Measurements from ENCODE around the gene LAD1.

DNA sequence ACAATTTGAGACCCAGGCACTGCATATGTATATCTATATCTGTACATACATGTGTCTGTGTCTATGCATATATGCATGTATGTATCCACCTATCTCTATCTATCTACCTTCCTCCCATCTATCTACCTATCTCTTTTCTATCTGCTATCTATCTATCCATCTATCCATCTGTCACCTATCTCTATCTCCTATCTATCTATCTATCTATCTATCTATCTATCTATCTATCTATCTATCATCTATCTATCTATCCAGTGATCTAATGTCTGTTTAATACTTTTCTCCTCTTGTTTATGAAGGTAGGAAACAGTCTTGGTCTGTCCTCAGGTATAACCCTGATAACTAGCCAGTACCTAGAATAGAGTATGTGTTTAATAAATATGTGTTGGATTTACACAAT lies 47.5 kb downstream of the LAD1 start:
- no peak for TF ChIP-seq POLR2A (IDR thresholded peaks at IDR 0.05; ENCODE audit: low read length)
- TF ChIP-seq GATA1 (IDR thresholded peaks at IDR 0.05; ENCODE audit: low read depth, low read length): no peak
